ENCODE results near the gene S100P.

DNA sequence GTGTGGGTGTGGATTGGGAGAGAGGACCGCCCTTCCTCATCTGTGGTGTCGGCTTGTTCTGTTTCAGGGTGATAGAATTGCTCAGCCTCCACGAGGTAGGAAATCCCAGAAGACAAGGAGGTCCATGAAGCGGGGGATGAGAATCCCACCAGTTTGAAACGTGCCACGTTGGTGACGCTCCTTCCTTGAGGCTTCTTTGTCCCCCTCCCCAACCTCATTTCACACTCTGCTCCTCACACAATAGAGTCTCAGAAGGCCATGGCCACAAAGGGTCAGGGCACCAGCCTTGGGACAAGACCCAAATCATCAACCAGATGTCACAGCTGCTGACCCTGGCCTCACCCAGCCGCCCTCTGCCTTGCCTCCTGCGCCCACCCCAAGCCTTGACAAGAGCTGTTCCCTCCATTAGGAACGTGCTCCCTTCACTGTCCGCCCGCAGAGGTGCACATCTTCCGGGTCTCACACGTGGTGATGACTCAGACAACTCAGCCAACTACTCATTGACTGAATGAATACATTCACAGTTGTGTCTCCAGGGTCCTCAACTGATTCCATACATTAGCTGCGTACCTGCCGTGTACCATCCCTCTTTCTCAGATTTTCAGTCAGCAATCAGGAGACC is 40.6 kb downstream of the S100P start:
- TF ChIP-seq, protein P1, sequence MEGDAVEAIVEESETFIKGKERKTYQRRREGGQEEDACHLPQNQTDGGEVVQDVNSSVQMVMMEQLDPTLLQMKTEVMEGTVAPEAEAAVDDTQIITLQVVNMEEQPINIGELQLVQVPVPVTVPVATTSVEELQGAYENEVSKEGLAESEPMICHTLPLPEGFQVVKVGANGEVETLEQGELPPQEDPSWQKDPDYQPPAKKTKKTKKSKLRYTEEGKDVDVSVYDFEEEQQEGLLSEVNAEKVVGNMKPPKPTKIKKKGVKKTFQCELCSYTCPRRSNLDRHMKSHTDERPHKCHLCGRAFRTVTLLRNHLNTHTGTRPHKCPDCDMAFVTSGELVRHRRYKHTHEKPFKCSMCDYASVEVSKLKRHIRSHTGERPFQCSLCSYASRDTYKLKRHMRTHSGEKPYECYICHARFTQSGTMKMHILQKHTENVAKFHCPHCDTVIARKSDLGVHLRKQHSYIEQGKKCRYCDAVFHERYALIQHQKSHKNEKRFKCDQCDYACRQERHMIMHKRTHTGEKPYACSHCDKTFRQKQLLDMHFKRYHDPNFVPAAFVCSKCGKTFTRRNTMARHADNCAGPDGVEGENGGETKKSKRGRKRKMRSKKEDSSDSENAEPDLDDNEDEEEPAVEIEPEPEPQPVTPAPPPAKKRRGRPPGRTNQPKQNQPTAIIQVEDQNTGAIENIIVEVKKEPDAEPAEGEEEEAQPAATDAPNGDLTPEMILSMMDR (IDR thresholded peaks at IDR 0.05): no peak
- no peak for TF ChIP-seq POLR2A (IDR thresholded peaks at IDR 0.05)
- TF ChIP-seq POLR2AphosphoS5 (IDR thresholded peaks at IDR 0.05): no peak

Measured in prostate gland (tissue), 2 donors.